HCT116 (cell line): ENCODE measurements around the gene SPHKAP. TPM values are rescaled to one million over a fixed set of nuclear protein-coding genes. Genes with fewer than 3 reads are reported as not detected.

Experiments
- ATAC-seq: fragments of 200-7000 bp; cut with Tn5 transposase; 2 replicates; pipeline ENCODE4 v1.9.1; 2020; ENCODE audit warnings: mild to moderate bottlenecking, moderate library complexity
- BruUV-seq: library from RNA; stranded (reverse); fragments of 400-500 nt; replicated peaks from 2 replicates; lab custom pipeline; 2021; lab: Mats Ljungman, UMichigan
- CTCF ChIA-PET: fragments of 300-600 bp; sonication (Branson Sonifier 250); formaldehyde crosslinking; loops from one replicate; lab custom pipeline; 2021; ENCODE audit warnings: antibody characterized with exemption; lab: Charles Lee
- POLR2A ChIA-PET: fragments of 300-600, 350-600 bp; sonication (Branson Sonifier 250); formaldehyde crosslinking; loops from one replicate; lab custom pipeline; 2021; ENCODE audit warnings: antibody characterized with exemption; lab: Charles Lee
- RAD21 ChIA-PET, 2 experiments: fragments of 300-600 bp; sonication (Branson Sonifier 250); formaldehyde crosslinking; loops; one replicate each; lab custom pipeline; 2023; ENCODE audit warnings: low total read pairs in 2 of 2; ENCODE audit not compliant: uncharacterized antibody in 2 of 2, unreplicated experiment in 2 of 2, low non-redundant PET in 1 of 2; lab: Charles Lee
- DNase-seq: peaks from one replicate; pipeline ENCODE4 v3.0.0-alpha.2; 2010; ENCODE audit warnings: low read depth, low spot score
- H2AFZ ChIP-seq: fragments of 200-600 bp; shearing (Covaris generic), sonication (generic); 2 replicates; pipeline ENCODE4 v1.6.1; 2017; ENCODE audit warnings: low read depth, mixed run types, mixed read lengths, antibody characterized with exemption, low read length; ENCODE audit not compliant: poor library complexity, severe bottlenecking
- H3K27ac ChIP-seq: 2 replicates; pipeline ENCODE4 v1.5.1; 2012; ENCODE audit warnings: low read depth, low read length
- H3K27me3 ChIP-seq: fragments of 200-600 bp; sonication (generic); 2 replicates; pipeline ENCODE4 v1.6.1; 2016; ENCODE audit warnings: mixed run types, low read length, mixed read lengths; ENCODE audit not compliant: insufficient read depth
- H3K36me3 ChIP-seq, 2 experiments: fragments of 200-500 bp in 1 of 2; fragments of 200-600 bp in 1 of 2; sonication (Bioruptor generic) in 1 of 2; sonication (generic) in 1 of 2; 2 replicates each; pipeline versions ENCODE4 v1.5.1 to v1.6.1; 2014 to 2016; ENCODE audit warnings: low read length in 2 of 2, inconsistent platforms in 1 of 2, mixed read lengths in 1 of 2, mixed run types in 1 of 2; ENCODE audit not compliant: insufficient read depth in 2 of 2, control insufficient read depth in 1 of 2
- H3K4me1 ChIP-seq, 2 experiments: fragments of 200-600 bp in 1 of 2; sonication (generic) in 1 of 2; 2 replicates each; pipeline versions ENCODE4 v1.5.1 to v1.6.1; 2012 to 2017; ENCODE audit warnings: low read length in 2 of 2, inconsistent platforms in 1 of 2, mild to moderate bottlenecking in 1 of 2, mixed read lengths in 1 of 2, mixed run types in 1 of 2, moderate library complexity in 1 of 2; ENCODE audit not compliant: insufficient read depth in 2 of 2, control insufficient read depth in 1 of 2
- H3K4me2 ChIP-seq: fragments of 200-600 bp; sonication (generic); 2 replicates; pipeline ENCODE4 v1.6.1; 2017; ENCODE audit warnings: mixed run types, low read length, mixed read lengths
- H3K4me3 ChIP-seq, 2 experiments: fragments of 200-600 bp in 1 of 2; sonication (generic) in 1 of 2; replicated peaks in 1 of 2; 2 replicates each; pipeline ENCODE4 v1.5.1; 2011 to 2016; ENCODE audit warnings: low read length in 2 of 2, control low read depth in 1 of 2, low read depth in 1 of 2, mild to moderate bottlenecking in 1 of 2, mixed read lengths in 1 of 2, mixed run types in 1 of 2
- H3K79me2 ChIP-seq: fragments of 200-600 bp; sonication (generic); 2 replicates; pipeline ENCODE4 v1.6.1; 2017; ENCODE audit warnings: mild to moderate bottlenecking, mixed run types, low read length, moderate library complexity, mixed read lengths; ENCODE audit not compliant: insufficient read depth
- H3K9ac ChIP-seq: fragments of 200-600 bp; sonication (generic); 2 replicates; pipeline ENCODE4 v1.6.1; 2016; ENCODE audit warnings: low read length, mixed read lengths
- H3K9me2 ChIP-seq: fragments of 200-600 bp; sonication (generic), shearing (Covaris generic); 2 replicates; pipeline ENCODE4 v1.6.1; 2017; ENCODE audit warnings: mixed run types, mild to moderate bottlenecking, moderate library complexity; ENCODE audit not compliant: insufficient read depth
- H3K9me3 ChIP-seq, 2 experiments: fragments of 200-500 bp in 1 of 2; fragments of 200-600 bp in 1 of 2; sonication (Bioruptor generic) in 1 of 2; sonication (generic) in 1 of 2; 2 replicates each; pipeline ENCODE4 v1.6.1; 2014 to 2017; ENCODE audit warnings: low read length in 2 of 2, mixed read lengths in 2 of 2, inconsistent platforms in 1 of 2, low read depth in 1 of 2, mild to moderate bottlenecking in 1 of 2, mixed run types in 1 of 2, moderate library complexity in 1 of 2; ENCODE audit not compliant: control insufficient read depth in 1 of 2, insufficient read depth in 1 of 2
- H4K20me1 ChIP-seq: fragments of 200-600 bp; sonication (generic), shearing (Covaris generic); 2 replicates; pipeline ENCODE4 v1.6.1; 2017; ENCODE audit warnings: mixed run types, mild to moderate bottlenecking, moderate library complexity; ENCODE audit not compliant: insufficient read depth
- CBX3 ChIP-seq: IDR thresholded peaks from 2 replicates; pipeline ENCODE4 v1.6.1; 2012; ENCODE audit warnings: low read depth
- CEBPB ChIP-seq: IDR thresholded peaks from 2 replicates; pipeline ENCODE4 v1.6.1; 2012; ENCODE audit warnings: low read depth
- EGR1 ChIP-seq: IDR thresholded peaks from 2 replicates; pipeline ENCODE4 v1.6.1; 2012; ENCODE audit warnings: low read depth
- ELF1 ChIP-seq: IDR thresholded peaks from 2 replicates; pipeline ENCODE4 v1.6.1; 2012; ENCODE audit warnings: low read depth, borderline replicate concordance
- MAX ChIP-seq: IDR thresholded peaks from 2 replicates; pipeline ENCODE4 v1.6.1; 2012
- REST ChIP-seq: IDR thresholded peaks from 2 replicates; pipeline ENCODE4 v1.6.1; 2012; ENCODE audit warnings: low read depth
- SRF ChIP-seq: IDR thresholded peaks from 2 replicates; pipeline ENCODE4 v1.6.1; 2012; ENCODE audit warnings: low read depth
- TCF7L2 ChIP-seq: IDR thresholded peaks from 2 replicates; pipeline ENCODE4 v1.7.0; 2011; ENCODE audit warnings: borderline replicate concordance, inconsistent platforms; ENCODE audit not compliant: insufficient read depth, insufficient read length; ENCODE audit errors: extremely low read depth
- YY1 ChIP-seq: IDR thresholded peaks from 2 replicates; pipeline ENCODE4 v1.6.1; 2011; ENCODE audit warnings: low read length, low read depth, moderate library complexity, mild to moderate bottlenecking; ENCODE audit not compliant: insufficient replicate concordance; ENCODE audit errors: extremely low read depth
- ZNF274 ChIP-seq: fragments of 200-500 bp; sonication (Bioruptor generic); IDR thresholded peaks from 2 replicates; pipeline ENCODE4 v1.6.1; 2014; ENCODE audit warnings: mild to moderate bottlenecking, low read depth, low read length, inconsistent platforms
- intact Hi-C: fragments of 100-400 bp; cut with micrococcal nuclease; formaldehyde crosslinking; loops from 2 replicates; pipeline ENCODE4 v1.10.0; 2022
- total RNA-seq: library from RNA; stranded (reverse); gene quantifications from one replicate; pipeline ENCODE4 v1.2.1, GENCODE V29; 2021; ENCODE audit not compliant: unreplicated experiment

Gene SPHKAP
- total RNA-seq, 1 experiment from 2014 or later = not detected

- Histone ChIP-seq H3K4me3 (no peak overlapping the region), H4K20me1 (no peaks in the 10 kb centered on the region), H3K36me3 (no peaks in the 10 kb centered on the region), H3K27ac (no peak overlapping the region), H3K4me2 (no peak overlapping the region), H3K9me2 (no peaks in the 10 kb centered on the region), H3K9me3 (no peaks in the 10 kb centered on the region), H3K4me1 (no peaks in the 10 kb centered on the region), H3K27me3 (no peaks in the 10 kb centered on the region), H2AFZ (no peak overlapping the region), H3K9ac (no peak overlapping the region), H3K79me2 (no peaks in the 10 kb centered on the region)
- ChIA-PET RAD21 (no interaction called here), CTCF (no interaction called here), POLR2A (no interaction called here)
- TF ChIP-seq ELF1 (no peak), CEBPB (no peak), ZNF274 (no peak), EGR1 (no peak)
- BruUV-seq = no TSS peak
- ATAC-seq (no peak), DNase-seq (no peak)
- intact Hi-C loops = no loop called here
These were observed 14.2 kb downstream of the SPHKAP start for GRCh38 chr2:228167290-228167689.

- H3K27me3 ChIP-seq = no peaks in the 10 kb centered on the region
- intact Hi-C loops = no loop called here
- ChIA-PET CTCF (no interaction called here), POLR2A (no interaction called here), RAD21 (no interaction called here)
- H3K9me2 ChIP-seq = no peaks in the 10 kb centered on the region
- H3K9me3 ChIP-seq = no peaks in the 10 kb centered on the region
- H4K20me1 ChIP-seq = no peaks in the 10 kb centered on the region
- H3K4me1 ChIP-seq = no peaks in the 10 kb centered on the region
- no peak overlapping the region for H2AFZ ChIP-seq
- H3K27ac ChIP-seq = no peak overlapping the region
- no peaks in the 10 kb centered on the region for H3K36me3 ChIP-seq
- no peaks in the 10 kb centered on the region for H3K79me2 ChIP-seq
- no peak overlapping the region for H3K4me2 ChIP-seq
- H3K9ac ChIP-seq = no peak overlapping the region
- no peak overlapping the region for H3K4me3 ChIP-seq
- no peak for DNase-seq
- no TSS peak for BruUV-seq
- no peak for ATAC-seq
- TF ChIP-seq SRF (no peak), CEBPB (no peak), CBX3 (no peak), REST (no peak), MAX (no peak), YY1 (no peak), ZNF274 (no peak), TCF7L2 (no peak), EGR1 (no peak)
These were observed 16.8 kb downstream of the SPHKAP start for GRCh38 chr2:228164718-228165117.
